ENCODE results near the gene TRMO. TPM values are rescaled to one million over a fixed set of nuclear protein-coding genes. Genes with fewer than 3 reads are reported as not detected.

Gene TRMO
- total RNA-seq, 5 donors from 2014 or later (not counting 1 experiment from before 2014, with no cell fraction given): 38.8 to 47.4 (median 44.7) TPM

DNA sequence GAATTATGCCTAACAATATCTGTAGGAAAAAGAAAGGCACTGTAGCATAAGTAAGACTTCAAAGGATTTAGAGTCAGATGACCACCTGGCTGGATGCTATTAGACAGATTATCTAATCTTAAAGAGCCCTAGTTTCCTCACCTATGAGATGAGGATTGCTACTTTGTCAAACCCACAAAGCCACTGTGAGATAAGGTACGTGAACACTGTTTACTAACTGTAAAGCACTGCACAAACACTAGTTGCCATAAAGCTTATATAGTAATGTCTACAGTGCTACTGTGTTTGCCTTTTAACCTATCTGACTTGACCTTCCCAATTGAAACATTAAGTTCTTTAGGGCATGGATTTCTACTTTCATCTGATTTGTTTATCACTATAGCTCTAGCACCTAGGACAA is 10.3 kb downstream of the TRMO start:
- peaks cover 8 to 70% of the 10 kb centered on the region in 2 donors for H3K36me3 ChIP-seq (ENCODE audit: control insufficient read depth in 2 of 2, extremely low read depth in 1 of 2, insufficient read depth in 1 of 2, low read length in 1 of 2)
- ChIA-PET CTCF (interaction anchor here in 1 of 2 donors (1.2 to 1.6 kb wide), 3 partner anchors 9 to 11 kb away, joined by 3 to 6 read pairs (median 5); no protein-coding TSS in a partner anchor), POLR2A (interaction anchor here (0.5 to 3.0 kb wide), 3 partner anchors 9 to 345 kb away, joined by 3 to 16 read pairs (median 7); partner anchors contain the start of gene TRMO (in 1 of the 2))
- ATAC-seq (replicated peaks in 1 of 4): no peak
- no peak overlapping the region for H3K27ac ChIP-seq (ENCODE audit: low read length)
- Mint-ChIP-seq H3K27me3 (no peaks in the 10 kb centered on the region), H3K4me3 (no peak overlapping the region), H3K27ac (peak overlapping the region; percentile 93 to 96), H3K36me3 (peaks cover 82% of the 10 kb centered on the region), H3K9me3 (no peaks in the 10 kb centered on the region), H3K4me1 (peaks cover 88 to 91% (median 91%) of the 10 kb centered on the region in 3 donors)
- peaks cover 27 to 41% of the 10 kb centered on the region in 2 experiments for H3K4me1 ChIP-seq (ENCODE audit: control insufficient read depth in 1 of 2, extremely low read depth in 1 of 2, insufficient read depth in 2 of 2, low read length in 2 of 2)
- no peak for DNase-seq
- no peaks in the 10 kb centered on the region for H3K9me3 ChIP-seq
- H3K27me3 ChIP-seq (replicated peaks in 1 of 2; ENCODE audit: control insufficient read depth in 2 of 2, extremely low read depth in 1 of 2, insufficient read depth in 2 of 2, low read length in 1 of 2): no peaks in the 10 kb centered on the region
- H3K4me3 ChIP-seq (ENCODE audit: control insufficient read depth in 1 of 2, extremely low read depth in 1 of 2, low read length in 1 of 2): no peak overlapping the region
- no CpG with 5 or more reads among the region's 1 CpG for WGBS (ENCODE audit: insufficient coverage)

DNA sequence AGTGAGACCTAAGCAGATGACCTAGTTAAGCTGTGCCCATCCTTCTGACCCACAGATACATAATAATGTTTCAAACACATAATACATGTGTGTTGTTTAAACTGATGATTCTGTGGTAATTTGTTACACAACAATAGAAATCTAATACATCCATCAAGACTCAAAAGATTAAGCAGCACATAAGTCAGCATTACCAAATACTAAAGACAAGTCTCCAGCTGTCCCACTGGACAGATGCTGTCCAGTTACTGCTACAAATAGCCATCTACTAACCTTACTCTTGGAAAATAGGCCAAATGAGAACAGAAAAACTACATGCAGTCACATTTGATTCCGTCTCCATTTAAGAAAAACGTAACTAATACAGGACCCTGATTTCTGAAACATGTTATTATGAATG is 10.8 kb downstream of the TRMO start:
- ChIA-PET POLR2A (interaction anchor here (0.5 to 3.0 kb wide), 4 partner anchors 9 to 346 kb away, joined by 3 to 16 read pairs (median 5); partner anchors contain the start of gene TRMO (in 1 of the 2)), CTCF (interaction anchor here in 1 of 2 donors (1.2 to 1.6 kb wide), 4 partner anchors 9 to 21 kb away, joined by 3 to 6 read pairs (median 5); no protein-coding TSS in a partner anchor)
- 92% methylated on average over 2 of the region's 2 CpGs for WGBS (ENCODE audit: insufficient coverage)
- no peaks in the 10 kb centered on the region for H3K9me3 Mint-ChIP-seq
- ATAC-seq (replicated peaks in 1 of 4): no peak
- Histone ChIP-seq H3K4me3 (ENCODE audit: control insufficient read depth in 1 of 2, extremely low read depth in 1 of 2, low read length in 1 of 2) (no peak overlapping the region), H3K4me1 (ENCODE audit: control insufficient read depth in 1 of 2, extremely low read depth in 1 of 2, insufficient read depth in 2 of 2, low read length in 2 of 2) (peaks cover 30 to 44% of the 10 kb centered on the region in 2 experiments), H3K36me3 (ENCODE audit: control insufficient read depth in 2 of 2, extremely low read depth in 1 of 2, insufficient read depth in 1 of 2, low read length in 1 of 2) (peaks cover 8 to 70% of the 10 kb centered on the region in 2 donors), H3K27ac (ENCODE audit: low read length) (peak overlapping the region; percentile 53), H3K27me3 (replicated peaks in 1 of 2; ENCODE audit: control insufficient read depth in 2 of 2, extremely low read depth in 1 of 2, insufficient read depth in 2 of 2, low read length in 1 of 2) (no peaks in the 10 kb centered on the region), H3K9me3 (no peaks in the 10 kb centered on the region)
- no peaks in the 10 kb centered on the region for H3K27me3 Mint-ChIP-seq
- peak overlapping the region; percentile 93 to 96 for H3K27ac Mint-ChIP-seq
- no peak for DNase-seq
- peaks cover 88 to 93% (median 91%) of the 10 kb centered on the region in 3 donors for H3K4me1 Mint-ChIP-seq
- H3K4me3 Mint-ChIP-seq: no peak overlapping the region
- H3K36me3 Mint-ChIP-seq: peaks cover 80% of the 10 kb centered on the region

DNA sequence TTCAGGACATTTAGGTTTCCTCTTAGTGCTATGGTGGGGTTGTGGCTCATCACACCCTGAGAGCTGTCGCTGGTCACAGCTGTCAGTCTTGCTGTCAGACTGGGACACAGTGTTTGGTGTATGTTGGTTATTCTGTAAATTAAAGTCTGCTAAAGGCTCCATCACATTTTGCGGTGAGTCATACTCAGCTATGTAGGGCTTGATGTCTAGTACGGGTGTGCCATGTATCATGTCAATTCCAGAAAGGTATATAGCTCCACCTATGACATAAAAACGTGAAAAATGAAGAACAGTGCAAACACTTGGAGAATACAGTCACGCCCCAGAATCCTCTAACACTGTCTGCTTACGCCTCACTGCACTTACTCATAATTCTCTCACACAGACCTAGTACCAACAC is 11.9 kb downstream of the TRMO start:
- POLR2A ChIA-PET: interaction anchor here (2.4 to 3.0 kb wide), 2 partner anchors 10 to 11 kb away, joined by 16 to 22 read pairs; partner anchors contain the start of gene TRMO (in 1 of the 2)
- Mint-ChIP-seq H3K4me3 (peak overlapping the region in 2 of 3 donors; percentile 45 to 49), H3K9me3 (no peaks in the 10 kb centered on the region), H3K27ac (peak overlapping the region; percentile 93 to 96), H3K36me3 (peaks cover 72% of the 10 kb centered on the region), H3K4me1 (peaks cover 88 to 96% (median 94%) of the 10 kb centered on the region in 3 donors), H3K27me3 (no peaks in the 10 kb centered on the region)
- WGBS (ENCODE audit: insufficient coverage): 64% methylated on average over 4 of the region's 6 CpGs
- Histone ChIP-seq H3K27ac (ENCODE audit: low read length) (peak overlapping the region; percentile 53), H3K27me3 (replicated peaks in 1 of 2; ENCODE audit: control insufficient read depth in 2 of 2, extremely low read depth in 1 of 2, insufficient read depth in 2 of 2, low read length in 1 of 2) (no peaks in the 10 kb centered on the region), H3K4me1 (ENCODE audit: control insufficient read depth in 1 of 2, extremely low read depth in 1 of 2, insufficient read depth in 2 of 2, low read length in 2 of 2) (peaks cover 41 to 56% of the 10 kb centered on the region in 2 experiments), H3K9me3 (no peaks in the 10 kb centered on the region), H3K36me3 (ENCODE audit: control insufficient read depth in 2 of 2, extremely low read depth in 1 of 2, insufficient read depth in 1 of 2, low read length in 1 of 2) (peaks cover 8 to 61% of the 10 kb centered on the region in 2 donors), H3K4me3 (ENCODE audit: control insufficient read depth in 1 of 2, extremely low read depth in 1 of 2, low read length in 1 of 2) (no peak overlapping the region)
- ATAC-seq (replicated peaks in 1 of 4): peak in 2 of 4 experiments; percentile 7 to 17
- DNase-seq: peak in 2 of 35 experiments; percentile 8 to 23
- CTCF ChIA-PET: interaction anchor here in 1 of 2 donors (1.3 to 1.5 kb wide), 3 partner anchors 9 to 20 kb away, joined by 5 to 11 read pairs (median 11); no protein-coding TSS in a partner anchor

DNA sequence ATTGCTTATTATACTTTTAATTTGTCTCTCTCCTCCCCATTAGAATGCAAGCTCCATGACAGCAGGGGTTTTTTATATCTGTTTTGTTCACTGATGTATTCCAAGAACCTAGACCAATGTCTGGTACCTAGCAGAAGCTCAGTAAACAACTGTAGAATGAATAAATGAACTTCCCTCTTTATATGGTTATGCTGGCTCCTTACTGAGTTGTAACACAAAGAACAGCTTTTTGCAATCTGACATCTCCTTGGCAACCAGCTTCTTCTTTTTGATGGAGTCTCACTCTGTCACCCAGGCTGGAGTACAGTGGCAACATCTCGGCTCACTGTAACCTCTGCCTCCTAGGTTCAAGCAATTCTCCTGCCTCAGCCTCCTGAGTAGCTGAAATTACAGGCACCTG is 13.6 kb downstream of the TRMO start:
- H3K27ac ChIP-seq (ENCODE audit: low read length): peak overlapping the region; percentile 38
- Mint-ChIP-seq H3K27me3 (no peaks in the 10 kb centered on the region), H3K27ac (peak overlapping the region; percentile 93 to 96), H3K4me3 (peak overlapping the region in 2 of 3 donors; percentile 35 to 76), H3K4me1 (peaks cover 91 to 98% (median 92%) of the 10 kb centered on the region in 3 donors), H3K9me3 (no peaks in the 10 kb centered on the region), H3K36me3 (peaks cover 57% of the 10 kb centered on the region)
- H3K4me1 ChIP-seq (ENCODE audit: control insufficient read depth in 1 of 2, extremely low read depth in 1 of 2, insufficient read depth in 2 of 2, low read length in 2 of 2): peaks cover 48 to 70% of the 10 kb centered on the region in 2 experiments
- no peaks in the 10 kb centered on the region for H3K9me3 ChIP-seq
- H3K27me3 ChIP-seq (replicated peaks in 1 of 2; ENCODE audit: control insufficient read depth in 2 of 2, extremely low read depth in 1 of 2, insufficient read depth in 2 of 2, low read length in 1 of 2): no peaks in the 10 kb centered on the region
- no peak overlapping the region for H3K4me3 ChIP-seq (ENCODE audit: control insufficient read depth in 1 of 2, extremely low read depth in 1 of 2, low read length in 1 of 2)
- no peak for DNase-seq
- CTCF ChIA-PET: interaction anchor here (0.7 to 1.8 kb wide), 4 partner anchors 11 to 18 kb away, joined by 3 to 25 read pairs (median 4); no protein-coding TSS in a partner anchor
- H3K36me3 ChIP-seq (ENCODE audit: control insufficient read depth in 2 of 2, extremely low read depth in 1 of 2, insufficient read depth in 1 of 2, low read length in 1 of 2): peaks cover 5 to 51% of the 10 kb centered on the region in 2 donors
- POLR2A ChIA-PET: interaction anchor here (0.6 to 2.4 kb wide), 6 partner anchors 8 to 14 kb away, joined by 3 to 22 read pairs (median 4); partner anchors contain the start of gene TRMO (in 2 of the 2)
- WGBS (ENCODE audit: insufficient coverage): no CpG with 5 or more reads among the region's 1 CpG
- ATAC-seq (replicated peaks in 1 of 4): no peak

DNA sequence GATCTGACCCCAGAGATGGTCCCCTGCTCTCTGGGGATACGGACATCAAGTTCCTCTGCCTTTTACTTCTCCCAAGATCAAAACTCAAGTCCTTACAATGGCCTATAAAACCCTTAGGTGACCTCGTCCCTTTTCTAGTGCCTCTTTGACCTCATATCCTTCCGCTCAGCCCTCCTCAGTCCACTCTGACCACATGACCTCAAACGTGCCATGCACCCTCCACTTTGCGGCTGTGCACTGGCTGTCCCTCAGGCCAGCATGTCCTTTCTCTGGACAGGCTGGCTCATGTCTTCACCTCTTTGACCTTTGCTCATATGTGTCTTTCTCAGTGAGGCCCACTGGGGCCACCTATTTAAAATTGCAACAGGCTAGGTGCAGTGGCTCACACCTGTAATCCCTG is 14.7 kb downstream of the TRMO start:
- ChIA-PET POLR2A (interaction anchor here in 1 of 2 donors (1.2 to 4.1 kb wide), 2 partner anchors 9 to 13 kb away, joined by 8 to 28 read pairs; partner anchors contain the start of gene TRMO), CTCF (interaction anchor here in 1 of 2 donors (0.7 to 1.8 kb wide), 2 partner anchors 13 to 48 kb away, joined by 3 to 25 read pairs; no protein-coding TSS in a partner anchor)
- Histone ChIP-seq H3K9me3 (no peaks in the 10 kb centered on the region), H3K36me3 (ENCODE audit: control insufficient read depth in 2 of 2, extremely low read depth in 1 of 2, insufficient read depth in 1 of 2, low read length in 1 of 2) (peaks cover 5 to 41% of the 10 kb centered on the region in 2 donors), H3K4me1 (ENCODE audit: control insufficient read depth in 1 of 2, extremely low read depth in 1 of 2, insufficient read depth in 2 of 2, low read length in 2 of 2) (peaks cover 59 to 77% of the 10 kb centered on the region in 2 experiments), H3K4me3 (ENCODE audit: control insufficient read depth in 1 of 2, extremely low read depth in 1 of 2, low read length in 1 of 2) (no peak overlapping the region), H3K27ac (ENCODE audit: low read length) (peak overlapping the region; percentile 75), H3K27me3 (replicated peaks in 1 of 2; ENCODE audit: control insufficient read depth in 2 of 2, extremely low read depth in 1 of 2, insufficient read depth in 2 of 2, low read length in 1 of 2) (no peaks in the 10 kb centered on the region)
- ATAC-seq (replicated peaks in 1 of 4) (no peak), DNase-seq (no peak)
- no peaks in the 10 kb centered on the region for H3K27me3 Mint-ChIP-seq
- H3K9me3 Mint-ChIP-seq: no peaks in the 10 kb centered on the region
- 88% methylated on average over 5 of the region's 5 CpGs for WGBS (ENCODE audit: insufficient coverage)
- H3K4me1 Mint-ChIP-seq: peaks cover 93 to 99% (median 93%) of the 10 kb centered on the region in 3 donors
- peaks cover 46% of the 10 kb centered on the region for H3K36me3 Mint-ChIP-seq
- peak overlapping the region; percentile 60 to 76 (median 71) for H3K4me3 Mint-ChIP-seq
- H3K27ac Mint-ChIP-seq: peak overlapping the region; percentile 93 to 97

DNA sequence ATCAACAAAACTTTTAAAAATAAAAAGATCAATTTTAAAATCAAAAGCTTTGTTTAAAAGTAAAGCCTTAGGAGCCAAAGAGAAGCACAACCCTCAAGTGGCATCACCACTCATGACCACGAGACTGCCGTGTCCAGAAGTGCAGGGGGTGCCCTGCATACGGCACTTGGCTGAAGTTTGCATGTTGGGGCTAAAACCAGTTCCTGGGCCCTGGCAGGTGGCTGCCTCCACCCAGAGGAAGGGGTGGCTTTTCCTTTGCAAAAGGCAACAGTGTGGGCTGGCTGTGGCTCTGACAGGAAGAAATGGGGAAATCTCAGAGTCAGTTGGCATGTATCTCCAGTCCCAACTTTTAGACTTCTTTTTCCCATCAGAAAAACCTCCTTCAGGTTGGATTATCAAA is 15.3 kb downstream of the TRMO start:
- ChIA-PET CTCF (interaction anchor here (0.6 to 1.6 kb wide), 3 partner anchors 14 to 212 kb away, joined by 3 to 16 read pairs (median 3); partner anchors contain the start of genes TRIM14 (in 1 of the 2) and TRMO (in 1 of the 2)), POLR2A (interaction anchor here in 1 of 2 donors (0.6 to 4.1 kb wide), 3 partner anchors 11 to 48 kb away, joined by 3 to 28 read pairs (median 5); partner anchors contain the start of gene TRMO)
- Histone ChIP-seq H3K4me1 (ENCODE audit: control insufficient read depth in 1 of 2, extremely low read depth in 1 of 2, insufficient read depth in 2 of 2, low read length in 2 of 2) (peaks cover 59 to 82% of the 10 kb centered on the region in 2 experiments), H3K27me3 (replicated peaks in 1 of 2; ENCODE audit: control insufficient read depth in 2 of 2, extremely low read depth in 1 of 2, insufficient read depth in 2 of 2, low read length in 1 of 2) (no peaks in the 10 kb centered on the region), H3K27ac (ENCODE audit: low read length) (peak overlapping the region; percentile 75), H3K36me3 (ENCODE audit: control insufficient read depth in 2 of 2, extremely low read depth in 1 of 2, insufficient read depth in 1 of 2, low read length in 1 of 2) (peaks cover 5 to 35% of the 10 kb centered on the region in 2 donors), H3K9me3 (no peaks in the 10 kb centered on the region), H3K4me3 (ENCODE audit: control insufficient read depth in 1 of 2, extremely low read depth in 1 of 2, low read length in 1 of 2) (peak overlapping the region; percentile 29 to 39)
- Mint-ChIP-seq H3K36me3 (peaks cover 40% of the 10 kb centered on the region), H3K9me3 (no peaks in the 10 kb centered on the region), H3K4me1 (peaks cover 92 to 99% (median 92%) of the 10 kb centered on the region in 3 donors), H3K27ac (peak overlapping the region; percentile 93 to 97), H3K27me3 (no peaks in the 10 kb centered on the region), H3K4me3 (peak overlapping the region; percentile 71 to 79 (median 76))
- ATAC-seq (replicated peaks in 1 of 4): peak in 1 of 4 experiments; percentile 12
- DNase-seq: peak in 8 of 35 experiments; percentile 9 to 58 (median 30)
- 17% methylated on average over 1 of the region's 3 CpGs for WGBS (ENCODE audit: insufficient coverage)

Measured in T-cell (primary cell).